Measurements from ENCODE around the gene ZNF503.
A peak's percentile ranks its signal among the peaks of the same experiment; 100 is the strongest.

ZNF503 gene

GRCh38 chr10:75398692-75399460 lies 2.7 kb downstream of the ZNF503 start:
- peak overlapping the region; percentile 97 for H3K4me3 ChIP-seq (ENCODE audit: control insufficient read depth, low read depth, low read length)
- no peak for DNase-seq (ENCODE audit: low read depth)
- TF ChIP-seq CTCF (conservative IDR thresholded peaks at IDR 0.05; ENCODE audit: control insufficient read depth, insufficient read depth, low read depth, low read length), result no peak

GRCh38 chr10:75398200-75398691 lies 3.3 kb downstream of the ZNF503 start:
- no peak for TF ChIP-seq CTCF (conservative IDR thresholded peaks at IDR 0.05; ENCODE audit: control insufficient read depth, insufficient read depth, low read depth, low read length)
- peak overlapping the region; percentile 97 for H3K4me3 ChIP-seq (ENCODE audit: control insufficient read depth, low read depth, low read length)
- DNase-seq (ENCODE audit: low read depth), result no peak

GRCh38 chr10:75397496-75398199 lies 3.9 kb downstream of the ZNF503 start:
- peak overlapping the region; percentile 97 for H3K4me3 ChIP-seq (ENCODE audit: control insufficient read depth, low read depth, low read length)
- TF ChIP-seq CTCF (conservative IDR thresholded peaks at IDR 0.05; ENCODE audit: control insufficient read depth, insufficient read depth, low read depth, low read length), result no peak
- DNase-seq (ENCODE audit: low read depth), result peak; percentile 18

- DNase-seq (ENCODE audit: low read depth), result peak; percentile 19
- H3K4me3 ChIP-seq (ENCODE audit: control insufficient read depth, low read depth, low read length), result peak overlapping the region; percentile 97
- no peak for TF ChIP-seq CTCF (conservative IDR thresholded peaks at IDR 0.05; ENCODE audit: control insufficient read depth, insufficient read depth, low read depth, low read length)
These were observed 4.7 kb downstream of the ZNF503 start for GRCh38 chr10:75396631-75397495.

- peak overlapping the region; percentile 97 for H3K4me3 ChIP-seq (ENCODE audit: control insufficient read depth, low read depth, low read length)
- no peak for TF ChIP-seq CTCF (conservative IDR thresholded peaks at IDR 0.05; ENCODE audit: control insufficient read depth, insufficient read depth, low read depth, low read length)
- DNase-seq (ENCODE audit: low read depth), result no peak
These were observed 5.5 kb downstream of the ZNF503 start for GRCh38 chr10:75395932-75396630.

All from fibroblast of mammary gland (primary cell).